ENCODE data around the gene SPATA4. TPM values are rescaled to one million over a fixed set of nuclear protein-coding genes. Genes with fewer than 3 reads are reported as not detected.
A peak's percentile ranks its signal among the peaks of the same experiment; 100 is the strongest.

Gene SPATA4
- total and polyA plus RNA-seq, 9 donors: 0.13 to 0.62 (median 0.50) TPM; not detected in 2

DNA sequence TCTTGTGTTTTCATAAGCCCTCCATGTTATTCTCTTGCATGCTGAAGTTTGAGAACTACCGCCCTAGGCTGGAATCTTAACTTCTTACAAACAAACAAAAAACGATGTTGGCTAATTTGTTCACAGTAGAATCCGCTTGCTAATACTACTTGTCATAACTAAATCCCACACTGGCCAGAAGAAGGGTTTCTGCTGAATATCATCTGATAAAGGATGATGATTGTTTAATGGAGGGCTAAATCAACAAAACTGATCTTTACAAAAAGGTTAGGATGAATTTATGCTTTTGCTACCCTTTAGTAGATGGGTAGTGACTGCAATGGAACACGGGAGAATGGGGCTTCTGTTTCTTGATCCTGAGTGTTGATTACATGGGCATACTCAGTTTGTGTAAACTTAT is 42.3 kb downstream of the SPATA4 start:
- no peak overlapping the region for H3K4me3 ChIP-seq (ENCODE audit: low read length)
- no peak for DNase-seq
- no peaks in the 10 kb centered on the region for H3K27me3 ChIP-seq (ENCODE audit: control insufficient read depth, insufficient read depth, low read length)
- no CpG with 5 or more reads among the region's 4 CpGs for WGBS (ENCODE audit: insufficient coverage)
- no peaks in the 10 kb centered on the region for H3K36me3 ChIP-seq (ENCODE audit: control insufficient read depth, insufficient read depth, low read length)
- H3K27ac ChIP-seq (ENCODE audit: low read length): no peak overlapping the region
- H3K4me1 ChIP-seq (ENCODE audit: control insufficient read depth, insufficient read depth, low read length): no peaks in the 10 kb centered on the region
- no peaks in the 10 kb centered on the region for H3K9me3 ChIP-seq (replicated peaks; ENCODE audit: control insufficient read depth, low read depth, low read length)

- Histone ChIP-seq H3K27me3 (ENCODE audit: control insufficient read depth, insufficient read depth, low read length) (no peaks in the 10 kb centered on the region), H3K4me3 (ENCODE audit: low read length) (no peak overlapping the region), H3K27ac (ENCODE audit: low read length) (no peak overlapping the region), H3K36me3 (ENCODE audit: control insufficient read depth, insufficient read depth, low read length) (no peaks in the 10 kb centered on the region), H3K9me3 (replicated peaks; ENCODE audit: control insufficient read depth, low read depth, low read length) (no peaks in the 10 kb centered on the region), H3K4me1 (ENCODE audit: control insufficient read depth, insufficient read depth, low read length) (no peaks in the 10 kb centered on the region)
- no CpG with 5 or more reads among the region's 2 CpGs for WGBS (ENCODE audit: insufficient coverage)
- DNase-seq: no peak
Observed at GRCh38 chr4:176150704-176151103, 44.7 kb downstream of the SPATA4 start.

DNA sequence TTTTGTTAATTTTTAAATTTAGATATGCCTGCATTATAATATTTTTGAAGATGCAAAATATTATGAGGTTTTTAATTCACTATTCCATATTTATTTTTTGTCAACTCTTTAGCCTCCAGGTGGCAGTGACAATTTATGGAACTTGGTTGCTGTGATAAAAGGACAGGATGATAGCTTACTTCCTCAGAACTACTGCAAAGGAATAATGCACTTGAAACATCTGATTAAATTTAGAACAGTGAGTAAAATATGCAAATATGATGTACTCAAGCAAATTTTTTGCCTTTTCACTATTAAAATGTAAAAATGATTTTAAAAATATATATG is 45.1 kb downstream of the SPATA4 start:
- peak; percentile 27 for DNase-seq
- no peaks in the 10 kb centered on the region for H3K27me3 ChIP-seq (ENCODE audit: control insufficient read depth, insufficient read depth, low read length)
- no peaks in the 10 kb centered on the region for H3K9me3 ChIP-seq (replicated peaks; ENCODE audit: control insufficient read depth, low read depth, low read length)
- H3K27ac ChIP-seq (ENCODE audit: low read length): no peak overlapping the region
- no peaks in the 10 kb centered on the region for H3K4me1 ChIP-seq (ENCODE audit: control insufficient read depth, insufficient read depth, low read length)
- H3K4me3 ChIP-seq (ENCODE audit: low read length): no peak overlapping the region
- H3K36me3 ChIP-seq (ENCODE audit: control insufficient read depth, insufficient read depth, low read length): no peaks in the 10 kb centered on the region

DNA sequence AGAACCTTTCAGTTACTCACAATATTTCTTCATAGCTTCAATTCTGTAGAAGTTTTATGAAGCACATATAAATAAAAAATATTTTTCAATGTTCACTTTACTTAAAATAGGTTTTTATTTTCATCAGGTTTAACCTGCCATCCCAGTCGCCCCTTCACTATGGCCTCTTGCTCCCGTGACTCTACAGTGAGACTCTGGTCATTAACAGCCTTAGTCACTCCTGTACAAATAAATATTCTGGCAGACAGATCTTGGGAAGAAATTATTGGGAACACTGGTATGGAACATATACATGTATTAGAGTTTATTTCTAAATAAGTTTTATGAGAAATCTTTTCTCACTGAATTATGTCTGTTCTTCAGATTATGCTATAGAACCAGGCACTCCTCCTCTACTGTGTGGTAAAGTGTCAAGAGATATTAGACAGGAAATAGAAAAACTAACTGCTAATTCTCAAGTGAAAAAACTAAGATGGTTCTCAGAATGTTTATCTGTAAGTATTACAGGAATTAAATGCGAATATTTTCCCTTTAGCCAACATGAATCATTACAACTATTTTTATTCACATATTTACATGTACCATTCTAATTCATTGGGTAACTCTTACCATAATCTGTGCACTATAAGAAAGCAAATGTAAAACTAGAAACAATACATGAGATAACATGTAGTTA is 45.6 kb downstream of the SPATA4 start:
- Histone ChIP-seq H3K27ac (ENCODE audit: low read length) (no peak overlapping the region), H3K27me3 (ENCODE audit: control insufficient read depth, insufficient read depth, low read length) (no peaks in the 10 kb centered on the region), H3K4me1 (ENCODE audit: control insufficient read depth, insufficient read depth, low read length) (no peaks in the 10 kb centered on the region), H3K36me3 (ENCODE audit: control insufficient read depth, insufficient read depth, low read length) (no peaks in the 10 kb centered on the region), H3K9me3 (replicated peaks; ENCODE audit: control insufficient read depth, low read depth, low read length) (no peaks in the 10 kb centered on the region), H3K4me3 (ENCODE audit: low read length) (no peak overlapping the region)
- no CpG with 5 or more reads among the region's 3 CpGs for WGBS (ENCODE audit: insufficient coverage)
- no peak for DNase-seq

DNA sequence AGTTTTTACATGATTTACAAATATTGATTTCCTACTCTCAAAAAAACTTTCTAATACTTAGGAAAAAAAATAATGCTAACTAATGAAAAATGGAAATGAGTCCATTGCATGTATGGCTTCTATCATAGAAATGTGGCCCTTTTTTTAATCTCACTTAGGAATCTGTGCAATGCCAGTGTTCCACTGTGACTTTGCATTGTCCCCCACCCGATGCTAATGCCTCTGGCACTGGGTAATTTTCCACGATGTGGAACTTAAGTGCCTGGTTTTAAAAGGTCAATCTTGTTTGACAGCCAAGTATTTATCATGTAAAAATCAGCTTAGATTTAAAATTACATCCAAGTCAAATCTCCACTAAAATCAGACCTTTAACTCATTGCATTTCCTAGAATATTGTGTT is 53.1 kb downstream of the SPATA4 start:
- WGBS (ENCODE audit: insufficient coverage): 60% methylated on average over 1 of the region's 2 CpGs
- Histone ChIP-seq H3K27ac (ENCODE audit: low read length) (no peak overlapping the region), H3K27me3 (ENCODE audit: control insufficient read depth, insufficient read depth, low read length) (no peaks in the 10 kb centered on the region), H3K4me3 (ENCODE audit: low read length) (no peak overlapping the region), H3K36me3 (ENCODE audit: control insufficient read depth, insufficient read depth, low read length) (no peaks in the 10 kb centered on the region), H3K9me3 (replicated peaks; ENCODE audit: control insufficient read depth, low read depth, low read length) (no peaks in the 10 kb centered on the region), H3K4me1 (ENCODE audit: control insufficient read depth, insufficient read depth, low read length) (no peaks in the 10 kb centered on the region)
- no peak for DNase-seq

GRCh38 chr4:176139518-176139917 is 55.9 kb downstream of the SPATA4 start:
- no peak overlapping the region for H3K4me3 ChIP-seq (ENCODE audit: low read length)
- H3K4me1 ChIP-seq (ENCODE audit: control insufficient read depth, insufficient read depth, low read length): no peaks in the 10 kb centered on the region
- no peak for DNase-seq
- no peaks in the 10 kb centered on the region for H3K9me3 ChIP-seq (replicated peaks; ENCODE audit: control insufficient read depth, low read depth, low read length)
- H3K36me3 ChIP-seq (ENCODE audit: control insufficient read depth, insufficient read depth, low read length): no peaks in the 10 kb centered on the region
- no peak overlapping the region for H3K27ac ChIP-seq (ENCODE audit: low read length)
- no peaks in the 10 kb centered on the region for H3K27me3 ChIP-seq (ENCODE audit: control insufficient read depth, insufficient read depth, low read length)

DNA sequence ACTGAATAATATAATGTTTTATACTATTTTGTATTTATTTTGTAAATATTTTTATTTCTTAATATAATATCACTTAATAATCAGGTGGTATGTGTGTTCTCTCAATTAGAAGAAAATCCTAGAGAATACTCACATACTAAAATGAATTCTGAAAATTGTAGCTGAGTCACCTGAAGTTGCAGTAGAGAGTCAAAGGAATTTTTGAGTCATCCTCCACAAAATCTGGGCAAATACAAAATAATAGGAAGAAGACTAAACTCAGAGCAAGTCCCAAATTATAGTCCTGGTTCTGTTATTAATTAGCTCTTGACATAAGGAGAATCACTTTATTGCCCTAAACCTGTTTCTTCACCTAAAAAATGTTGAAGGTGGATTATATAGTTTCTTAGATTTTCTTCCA is 57.8 kb downstream of the SPATA4 start:
- no peaks in the 10 kb centered on the region for H3K4me1 ChIP-seq (ENCODE audit: control insufficient read depth, insufficient read depth, low read length)

GRCh38 chr4:176134670-176135069 is 60.7 kb downstream of the SPATA4 start:
- Histone ChIP-seq H3K36me3 (ENCODE audit: control insufficient read depth, insufficient read depth, low read length) (no peaks in the 10 kb centered on the region), H3K27me3 (ENCODE audit: control insufficient read depth, insufficient read depth, low read length) (no peaks in the 10 kb centered on the region), H3K9me3 (replicated peaks; ENCODE audit: control insufficient read depth, low read depth, low read length) (no peaks in the 10 kb centered on the region), H3K27ac (ENCODE audit: low read length) (no peak overlapping the region), H3K4me1 (ENCODE audit: control insufficient read depth, insufficient read depth, low read length) (no peaks in the 10 kb centered on the region), H3K4me3 (ENCODE audit: low read length) (no peak overlapping the region)
- no CpG with 5 or more reads among the region's 2 CpGs for WGBS (ENCODE audit: insufficient coverage)
- DNase-seq: no peak

More for the DNA sequence above, 57.8 kb downstream of the SPATA4 start:
- no peaks in the 10 kb centered on the region for H3K36me3 ChIP-seq (ENCODE audit: control insufficient read depth, insufficient read depth, low read length)
- peak; percentile 15 for DNase-seq
- H3K27me3 ChIP-seq (ENCODE audit: control insufficient read depth, insufficient read depth, low read length): no peaks in the 10 kb centered on the region
- no peak overlapping the region for H3K4me3 ChIP-seq (ENCODE audit: low read length)
- no peak overlapping the region for H3K27ac ChIP-seq (ENCODE audit: low read length)
- H3K9me3 ChIP-seq (replicated peaks; ENCODE audit: control insufficient read depth, low read depth, low read length): no peaks in the 10 kb centered on the region

Other genes with a start within 250 kb of the SPATA4 start
- gene WDR17, start 129.7 kb downstream of the SPATA4 start, total RNA-seq: 0.22 TPM
- gene WDR17, start 129.7 kb downstream of the SPATA4 start, polyA plus RNA-seq (ENCODE audit: insufficient read depth in 1 of 8, insufficient read length in 8 of 8, low replicate concordance in 1 of 8): 1 to 10 TPM in 1 of 8 donors, under 1 TPM in 7; 0.25 to 1.0 (median 0.69) TPM
- 94.7 TPM for gene ASB5, start 73.6 kb upstream of the SPATA4 start, total RNA-seq
- 100 to 1,000 TPM in 2 of 8 donors, 10 to 100 TPM in 6; 59.0 to 124 (median 85.7) TPM for gene ASB5, start 73.6 kb upstream of the SPATA4 start, polyA plus RNA-seq (ENCODE audit: insufficient read depth in 1 of 8, insufficient read length in 8 of 8, low replicate concordance in 1 of 8)
- gene SPCS3, start 124.4 kb upstream of the SPATA4 start, total RNA-seq: 44.8 TPM
- gene SPCS3, start 124.4 kb upstream of the SPATA4 start, polyA plus RNA-seq (ENCODE audit: insufficient read depth in 1 of 8, insufficient read length in 8 of 8, low replicate concordance in 1 of 8): 10 to 100 TPM; 43.0 to 70.4 (median 55.7) TPM